ENCODE measurements around the gene TRRAP. TPM values are rescaled to one million over a fixed set of nuclear protein-coding genes. Genes with fewer than 3 reads are reported as not detected.
A peak's percentile ranks its signal among the peaks of the same experiment; 100 is the strongest.

TRRAP gene
- total RNA-seq, 1 donor: 20.3 TPM

GRCh38 chr7:99047526-99048077, 169.3 kb downstream of the TRRAP start:
- TF ChIP-seq CTCF (IDR thresholded peaks at IDR 0.05; ENCODE audit: insufficient read depth, low read depth, low read length): no peak

GRCh38 chr7:99050971-99051370, 172.6 kb downstream of the TRRAP start:
- H3K4me3 ChIP-seq (ENCODE audit: low read depth, low read length): no peak overlapping the region
- no peak for DNase-seq (ENCODE audit: low read depth)
- TF ChIP-seq CTCF (IDR thresholded peaks at IDR 0.05; ENCODE audit: insufficient read depth, low read depth, low read length): no peak

More at GRCh38 chr7:99047526-99048077, 169.3 kb downstream of the TRRAP start:
- DNase-seq (ENCODE audit: low read depth): no peak
- no peak overlapping the region for H3K4me3 ChIP-seq (ENCODE audit: low read depth, low read length)

- no peak for TF ChIP-seq CTCF (IDR thresholded peaks at IDR 0.05; ENCODE audit: insufficient read depth, low read depth, low read length)
- DNase-seq (ENCODE audit: low read depth): no peak
- no peak overlapping the region for H3K4me3 ChIP-seq (ENCODE audit: low read depth, low read length)
These were observed 176.4 kb downstream of the TRRAP start for GRCh38 chr7:99054781-99055180.

GRCh38 chr7:99061001-99061776, 182.9 kb downstream of the TRRAP start:
- TF ChIP-seq CTCF (IDR thresholded peaks at IDR 0.05; ENCODE audit: insufficient read depth, low read depth, low read length): no peak
- no peak for DNase-seq (ENCODE audit: low read depth)
- no peak overlapping the region for H3K4me3 ChIP-seq (ENCODE audit: low read depth, low read length)

Small RNA genes within 50 kb of the gene (small RNA-seq; reads per million reads assigned to genes)
- 27.8 reads per million, percentile 94 among the genes with 10 or more reads in this experiment for gene MIR3609

Other genes with a start within 250 kb of the TRRAP start
- gene TMEM130, start 8.5 kb upstream of the TRRAP start, total RNA-seq: 1.3 and 1.9 TPM in 2 replicates

Measured in fibroblast of villous mesenchyme (primary cell).